Neural progenitor cell (in vitro differentiated cells): ENCODE data around the gene ADAM10.

Experiments used
- CTCF ChIP-seq: fragments of 200-600 bp; sonication (generic); IDR thresholded peaks from 2 replicates; pipeline ENCODE4 v1.5.1; 2017; ENCODE audit warnings: antibody characterized with exemption, mild to moderate bottlenecking
- EZH2 ChIP-seq: fragments of 200-600 bp; sonication (generic); IDR thresholded peaks from 2 replicates; pipeline ENCODE4 v1.6.1; 2017; ENCODE audit warnings: antibody characterized with exemption, mild to moderate bottlenecking, moderate library complexity
- EZH2phosphoT487 ChIP-seq: fragments of 200-600 bp; sonication (generic); IDR thresholded peaks from 2 replicates; pipeline ENCODE4 v1.6.1; 2017; ENCODE audit warnings: antibody characterized with exemption

GRCh38 chr15:58761010-58761388 lies 11.5 kb upstream of the ADAM10 start:
- TF ChIP-seq CTCF (no peak), EZH2 (no peak), EZH2phosphoT487 (no peak)
